ENCODE data around the gene PRDM16. TPM values are rescaled to one million over a fixed set of nuclear protein-coding genes. Genes with fewer than 3 reads are reported as not detected.
A peak's percentile ranks its signal among the peaks of the same experiment; 100 is the strongest.

The PRDM16 gene
- 12.8 TPM for total RNA-seq
- long read RNA-seq, partial matches to known transcripts: 3 of 10 reads
- long read RNA-seq, other reads (novel, unspliced or antisense): 7 of 10 reads

DNA sequence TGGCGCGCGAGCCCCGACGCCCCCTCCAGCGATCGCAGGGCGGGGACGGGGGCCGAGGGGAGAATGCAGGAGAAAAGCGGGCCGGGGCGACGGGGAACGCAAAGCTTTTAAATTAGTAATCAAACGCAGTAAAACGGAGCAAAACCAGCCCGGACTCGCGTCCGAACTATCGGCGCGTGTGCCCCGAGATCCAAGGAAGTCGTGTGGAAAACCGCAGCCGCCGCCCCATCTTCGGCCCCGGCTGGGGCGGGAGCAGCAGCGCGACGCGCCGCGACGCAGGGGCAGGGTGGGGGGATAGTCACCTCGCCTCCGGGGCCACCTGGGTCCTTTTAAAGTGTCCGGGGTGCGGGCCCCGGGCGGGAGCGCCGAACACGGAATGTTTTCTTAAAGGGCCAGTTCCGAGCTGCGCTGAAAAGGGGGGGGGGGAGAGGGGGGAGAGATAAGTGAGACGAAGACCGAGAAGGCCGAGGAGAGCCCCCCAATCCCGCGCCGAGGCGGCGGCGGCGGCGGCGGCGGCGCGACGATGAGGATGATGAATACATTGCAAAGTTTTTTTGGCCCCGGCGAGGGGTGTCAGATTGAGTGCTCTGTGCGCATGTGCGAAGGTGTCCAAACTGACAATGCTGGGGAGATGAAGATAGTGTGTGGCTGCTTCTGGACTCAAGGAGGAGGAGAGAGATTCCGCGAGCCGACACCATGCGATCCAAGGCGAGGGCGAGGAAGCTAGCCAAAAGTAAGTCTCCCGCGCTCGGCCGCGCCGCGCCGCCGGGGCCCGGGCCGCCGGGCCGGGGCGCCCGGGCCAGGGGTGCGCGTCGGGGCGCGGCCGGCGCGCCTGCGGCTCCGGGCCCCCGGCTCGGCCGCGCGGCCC, at the start of gene PRDM16:
Gene PRDM16, plus strand, starts transcription at position 640 of the 868 bp plus-strand sequence. Its CDS starts 57 bp downstream, at position 697.
- intact Hi-C loops (cut with DNase I): loop anchor here (1.0 kb wide), 1 partner anchor 281 kb away; no protein-coding TSS in a partner anchor
- no peak for ATAC-seq

GRCh38 chr1:3019516-3020051, 49.4 kb upstream of the PRDM16 start:
- peak; percentile 45 for DNase-seq (ENCODE audit: missing footprints)
- ATAC-seq: no peak
- intact Hi-C loops (cut with DNase I): no loop called here

More for the DNA sequence above, at the start of gene PRDM16:
- no peak for DNase-seq (ENCODE audit: missing footprints)

- intact Hi-C loops (cut with DNase I): no loop called here
- DNase-seq (ENCODE audit: missing footprints): no peak
- ATAC-seq: no peak
These were observed 48.6 kb upstream of the PRDM16 start for GRCh38 chr1:3020263-3020909.

DNA sequence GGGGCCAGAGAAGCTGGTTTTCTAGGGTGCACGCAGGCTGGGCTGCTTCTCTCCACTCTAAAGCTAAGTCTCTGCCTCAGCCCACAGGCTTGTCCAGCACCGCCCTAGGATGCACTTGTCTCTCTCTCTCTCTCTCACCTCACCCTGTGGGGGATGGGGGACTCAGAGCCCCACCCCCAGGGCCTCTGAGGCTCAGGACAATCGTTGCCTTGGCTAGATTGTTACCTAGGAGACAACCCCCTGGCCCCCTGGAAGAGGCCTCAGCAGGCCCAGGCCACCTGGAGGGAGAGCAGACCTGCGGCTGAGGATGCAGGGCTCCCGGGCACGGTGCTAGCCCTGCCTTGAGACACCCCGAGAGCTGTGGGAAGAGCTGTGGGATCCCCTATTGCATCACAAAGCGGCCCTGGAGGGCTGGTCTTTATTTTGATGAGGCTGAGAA, 47.8 kb upstream of the PRDM16 start, which contains the start of gene ACTRT2:
Gene ACTRT2, plus strand, starts transcription at position 235 of the 439 bp plus-strand sequence. CDS start 220 bp downstream, outside the sequence.
- intact Hi-C loops (cut with DNase I): no loop called here
- no peak for ATAC-seq
- DNase-seq (ENCODE audit: missing footprints): peak; percentile 39

GRCh38 chr1:3021801-3022401, 47.1 kb upstream of the PRDM16 start:
- DNase-seq (ENCODE audit: missing footprints) (peak; percentile 57), ATAC-seq (no peak)
- intact Hi-C loops (cut with DNase I): no loop called here

DNA sequence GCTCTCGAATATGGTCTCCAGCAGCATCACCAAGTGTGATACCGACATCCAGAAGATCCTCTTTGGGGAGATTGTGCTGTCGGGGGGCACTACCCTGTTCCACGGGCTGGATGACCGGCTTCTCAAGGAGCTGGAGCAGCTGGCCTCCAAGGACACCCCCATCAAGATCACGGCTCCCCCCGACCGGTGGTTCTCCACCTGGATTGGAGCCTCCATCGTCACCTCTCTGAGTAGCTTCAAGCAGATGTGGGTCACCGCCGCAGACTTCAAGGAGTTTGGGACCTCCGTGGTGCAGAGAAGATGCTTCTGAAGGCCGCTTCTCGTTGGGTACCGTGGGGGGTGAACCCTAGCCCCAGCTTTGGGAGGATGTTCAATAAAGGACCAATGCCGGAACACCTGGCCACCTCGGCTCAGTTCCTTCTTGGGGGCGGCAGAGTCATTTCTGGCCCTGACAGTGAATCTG, 46.5 kb upstream of the PRDM16 start:
- ATAC-seq (no peak), DNase-seq (ENCODE audit: missing footprints) (no peak)
- intact Hi-C loops (cut with DNase I): no loop called here

- DNase-seq (ENCODE audit: missing footprints) (no peak), ATAC-seq (no peak)
- intact Hi-C loops (cut with DNase I): no loop called here
These were observed 46.0 kb upstream of the PRDM16 start for GRCh38 chr1:3022976-3023375.

DNA sequence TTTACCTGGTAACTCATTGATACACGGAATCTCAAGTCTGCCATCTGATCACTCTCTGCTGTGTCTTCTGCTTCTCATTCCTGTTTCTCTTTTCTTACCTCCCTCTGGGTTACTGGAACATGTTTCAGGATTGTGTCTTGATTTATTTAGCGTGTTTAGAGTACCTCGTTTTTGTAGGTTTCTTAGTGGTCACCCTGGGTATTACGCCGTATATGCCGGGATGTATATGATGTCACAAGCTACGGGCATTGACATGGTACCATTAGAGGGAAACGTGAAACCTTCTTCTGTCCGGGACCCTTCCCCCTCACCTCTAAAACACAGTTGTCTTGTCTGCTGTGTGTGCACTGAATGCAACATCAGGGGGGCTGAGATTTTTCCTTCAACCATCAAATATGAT, 45.0 kb upstream of the PRDM16 start:
- intact Hi-C loops (cut with DNase I): no loop called here
- no peak for ATAC-seq
- DNase-seq (ENCODE audit: missing footprints): no peak

DNA sequence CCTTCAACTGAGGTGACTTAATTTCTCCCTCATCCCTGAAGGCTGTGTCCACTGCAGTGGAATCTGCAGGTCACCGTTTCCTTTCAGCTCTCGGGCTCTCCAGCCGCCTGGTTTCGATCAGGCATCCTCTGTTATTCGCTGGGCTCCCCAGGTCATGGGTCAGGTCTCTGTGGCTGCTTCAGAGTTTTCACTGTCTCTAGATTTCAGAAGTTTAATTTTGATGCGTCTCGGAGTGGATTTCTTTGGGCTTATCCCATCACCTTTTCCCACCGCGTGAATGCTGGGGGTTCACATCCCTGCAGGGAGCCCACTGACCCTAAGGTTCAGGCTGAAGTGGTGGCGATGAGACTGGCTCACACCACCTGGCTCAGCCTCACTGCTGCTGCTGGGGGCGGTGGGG, 44.4 kb upstream of the PRDM16 start:
- DNase-seq (ENCODE audit: missing footprints) (no peak), ATAC-seq (no peak)
- intact Hi-C loops (cut with DNase I): no loop called here

GRCh38 chr1:3026124-3026523, 42.9 kb upstream of the PRDM16 start:
- no peak for DNase-seq (ENCODE audit: missing footprints)
- ATAC-seq: no peak
- intact Hi-C loops (cut with DNase I): no loop called here

GRCh38 chr1:3026581-3027391, 42.2 kb upstream of the PRDM16 start:
- DNase-seq (ENCODE audit: missing footprints) (no peak), ATAC-seq (no peak)
- intact Hi-C loops (cut with DNase I): no loop called here

DNA sequence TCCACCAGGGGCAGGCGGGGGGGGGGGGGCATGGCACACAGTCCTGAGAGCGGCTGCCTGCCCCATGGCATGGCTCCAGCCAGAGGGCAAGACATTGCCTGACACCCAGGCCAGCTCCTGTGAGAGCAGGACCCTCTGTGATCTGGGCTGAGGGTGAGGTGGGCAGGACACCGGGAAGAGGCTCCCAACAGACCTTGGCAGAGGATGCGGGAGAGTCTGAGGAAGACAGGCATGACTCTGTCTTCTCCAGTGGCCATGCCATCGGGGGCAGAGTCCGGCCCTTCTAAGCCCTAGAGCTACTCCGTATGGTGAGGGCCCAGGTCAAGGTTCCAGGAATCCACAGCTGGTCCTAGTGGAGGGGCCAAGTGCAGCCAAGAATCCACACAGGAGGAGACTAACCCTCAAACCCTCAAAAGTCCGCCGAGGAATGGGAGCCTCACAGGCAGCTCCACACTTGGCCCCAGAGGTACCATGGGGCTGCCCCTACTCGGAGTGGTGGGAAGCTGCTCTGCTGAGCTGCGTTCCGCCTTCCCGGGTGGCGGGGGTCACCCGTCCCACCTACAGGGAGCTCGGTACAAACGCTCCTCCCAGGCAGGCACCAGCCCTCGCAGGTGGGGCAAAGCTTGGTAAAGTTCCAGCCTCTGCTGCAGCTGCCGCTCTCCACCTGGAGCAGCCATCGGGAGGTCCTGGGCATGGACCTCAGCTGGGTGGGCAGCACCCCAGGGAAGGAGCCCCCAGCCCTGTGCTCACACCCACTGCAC, 41.2 kb upstream of the PRDM16 start:
- intact Hi-C loops (cut with DNase I): no loop called here
- DNase-seq (ENCODE audit: missing footprints) (no peak), ATAC-seq (no peak)

GRCh38 chr1:3028531-3029282, 40.3 kb upstream of the PRDM16 start:
- ATAC-seq (no peak), DNase-seq (ENCODE audit: missing footprints) (no peak)
- intact Hi-C loops (cut with DNase I): no loop called here

- DNase-seq (ENCODE audit: missing footprints) (no peak), ATAC-seq (no peak)
- intact Hi-C loops (cut with DNase I): no loop called here
These were observed 39.5 kb upstream of the PRDM16 start for GRCh38 chr1:3029481-3029961.

DNA sequence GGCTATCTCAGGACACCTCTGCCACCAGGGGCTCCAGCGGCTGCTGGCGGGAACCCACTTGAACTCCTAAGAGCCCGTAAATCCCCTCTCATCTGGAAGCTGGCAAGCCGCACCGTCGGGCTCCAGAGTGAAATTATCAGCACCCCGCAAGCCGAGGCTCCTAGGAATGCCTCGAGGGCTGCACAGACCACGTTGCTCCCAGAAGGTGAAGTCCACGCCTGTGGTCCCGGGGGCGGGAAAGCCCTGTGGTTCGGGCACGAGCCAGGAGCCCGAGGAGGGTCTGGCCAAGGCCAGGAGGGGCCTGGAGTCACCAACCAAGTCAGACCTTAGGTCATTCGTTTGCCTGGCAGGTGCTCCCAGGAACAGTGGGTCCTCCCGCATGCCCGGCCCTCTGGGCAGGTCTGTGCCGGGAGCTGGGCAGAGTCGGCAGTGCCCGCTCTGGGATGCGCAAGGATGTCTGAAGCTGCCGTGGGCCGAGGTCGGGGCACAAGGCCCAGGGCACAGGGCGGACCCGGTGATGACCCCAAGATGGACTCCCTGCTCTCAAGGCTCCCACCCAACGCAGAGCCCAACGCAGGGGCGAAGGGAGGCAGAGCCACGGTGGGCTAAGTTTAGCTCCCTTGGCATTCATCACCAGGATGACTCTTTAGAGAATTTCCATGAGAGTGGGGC, 38.9 kb upstream of the PRDM16 start:
- DNase-seq (ENCODE audit: missing footprints) (no peak), ATAC-seq (no peak)
- intact Hi-C loops (cut with DNase I): no loop called here

- DNase-seq (ENCODE audit: missing footprints) (no peak), ATAC-seq (no peak)
- intact Hi-C loops (cut with DNase I): no loop called here
These were observed 38.2 kb upstream of the PRDM16 start for GRCh38 chr1:3030663-3031381.
